Adrenal gland (tissue), 5 donors: Measurements from ENCODE around the gene PDLIM5.

ENCODE experiments used
- POLR2A ChIP-seq, 2 donors: fragments of 450-650 bp; IDR thresholded peaks; one replicate each; pipeline ENCODE4 v1.6.1; 2017; ENCODE audit warnings: antibody characterized with exemption in 2 of 2, mild to moderate bottlenecking in 2 of 2, moderate library complexity in 1 of 2
- TF ChIP-seq, protein P1 (sequence below), 6 experiments: fragments of 450-650 bp in 4 of 6; fragments of 200-600 bp in 2 of 6; sonication (generic) in 1 of 6; IDR thresholded peaks; 1 replicate in 5 of 6; 2 replicates in 1 of 6; pipeline versions ENCODE4 v1.5.1 to v1.8.0; 2016 to 2021; ENCODE audit warnings: antibody characterized with exemption in 6 of 6, mild to moderate bottlenecking in 2 of 6, moderate library complexity in 1 of 6
- donor health status: DM: no; HTN: no; CAD: no.

DNA sequence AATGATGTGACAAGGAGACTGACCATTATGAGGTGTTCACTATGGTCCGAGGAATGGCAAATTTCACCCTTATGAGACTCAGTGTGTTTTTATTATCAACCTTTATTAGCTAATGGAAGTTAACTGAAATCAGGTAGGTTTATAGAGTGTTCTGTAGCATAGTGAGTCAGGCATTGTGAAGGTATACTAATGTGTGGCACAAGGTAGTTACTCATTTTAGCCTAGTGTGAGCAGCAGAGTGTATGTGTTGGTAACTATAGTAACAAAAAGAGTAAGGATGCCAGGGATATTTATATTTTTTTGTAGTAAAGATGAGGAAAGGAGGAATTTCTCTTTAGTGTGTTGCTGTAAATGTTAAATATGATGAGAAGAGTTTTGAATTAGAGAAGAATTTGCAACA lies 12.0 kb downstream of the PDLIM5 start:
- TF ChIP-seq POLR2A (IDR thresholded peaks at IDR 0.05) = no peak
- TF ChIP-seq, protein P1, sequence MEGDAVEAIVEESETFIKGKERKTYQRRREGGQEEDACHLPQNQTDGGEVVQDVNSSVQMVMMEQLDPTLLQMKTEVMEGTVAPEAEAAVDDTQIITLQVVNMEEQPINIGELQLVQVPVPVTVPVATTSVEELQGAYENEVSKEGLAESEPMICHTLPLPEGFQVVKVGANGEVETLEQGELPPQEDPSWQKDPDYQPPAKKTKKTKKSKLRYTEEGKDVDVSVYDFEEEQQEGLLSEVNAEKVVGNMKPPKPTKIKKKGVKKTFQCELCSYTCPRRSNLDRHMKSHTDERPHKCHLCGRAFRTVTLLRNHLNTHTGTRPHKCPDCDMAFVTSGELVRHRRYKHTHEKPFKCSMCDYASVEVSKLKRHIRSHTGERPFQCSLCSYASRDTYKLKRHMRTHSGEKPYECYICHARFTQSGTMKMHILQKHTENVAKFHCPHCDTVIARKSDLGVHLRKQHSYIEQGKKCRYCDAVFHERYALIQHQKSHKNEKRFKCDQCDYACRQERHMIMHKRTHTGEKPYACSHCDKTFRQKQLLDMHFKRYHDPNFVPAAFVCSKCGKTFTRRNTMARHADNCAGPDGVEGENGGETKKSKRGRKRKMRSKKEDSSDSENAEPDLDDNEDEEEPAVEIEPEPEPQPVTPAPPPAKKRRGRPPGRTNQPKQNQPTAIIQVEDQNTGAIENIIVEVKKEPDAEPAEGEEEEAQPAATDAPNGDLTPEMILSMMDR (IDR thresholded peaks at IDR 0.05) = no peak
